Mucosa of stomach (tissue), 1 donor: Measurements from ENCODE around the gene ZNF664.

Experiments used
- H3K27me3 ChIP-seq: one replicate; pipeline ENCODE4 v1.7.0; 2013; ENCODE audit warnings: mild to moderate bottlenecking, low read length; ENCODE audit not compliant: control insufficient read depth, insufficient read depth
- H3K36me3 ChIP-seq: one replicate; pipeline ENCODE4 v1.7.0; 2013; ENCODE audit warnings: low read length; ENCODE audit not compliant: control insufficient read depth, insufficient read depth
- H3K4me1 ChIP-seq: one replicate; pipeline ENCODE4 v1.7.0; 2013; ENCODE audit warnings: mild to moderate bottlenecking, low read length; ENCODE audit not compliant: control insufficient read depth, insufficient read depth
- H3K4me3 ChIP-seq: one replicate; pipeline ENCODE4 v1.7.0; 2013; ENCODE audit warnings: low read length
- H3K9ac ChIP-seq: one replicate; pipeline ENCODE4 v1.7.0; 2013; ENCODE audit warnings: mild to moderate bottlenecking, low read length, moderate library complexity
- H3K9me3 ChIP-seq: one replicate; pipeline ENCODE4 v1.7.0; 2013; ENCODE audit warnings: mild to moderate bottlenecking, low read length, moderate library complexity; ENCODE audit not compliant: control insufficient read depth
- donor health status: Pancreatic carcinoma.

ZNF664 gene

DNA sequence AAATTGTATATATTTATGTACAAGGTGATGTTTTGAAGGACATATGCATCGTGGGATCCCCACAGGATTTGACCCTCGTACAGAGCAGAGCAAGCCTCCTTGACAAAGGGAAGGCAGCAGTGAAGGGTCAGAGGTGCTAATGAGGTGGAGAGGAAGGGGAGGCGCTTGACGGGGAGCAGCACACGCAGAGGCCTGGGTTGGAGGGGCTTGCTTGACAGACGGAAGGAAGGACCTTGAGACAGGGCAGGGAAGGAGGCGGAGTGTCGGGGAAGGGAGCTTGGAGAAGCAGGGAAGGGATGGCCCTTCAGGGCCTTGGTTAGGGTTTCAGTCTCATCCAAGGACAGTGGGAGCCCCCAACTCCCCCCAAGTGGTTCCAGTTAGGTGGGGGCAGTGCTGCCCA lies 52.6 kb downstream of the ZNF664 start:
- H3K4me3 ChIP-seq, result no peak overlapping the region
- no peaks in the 10 kb centered on the region for H3K9me3 ChIP-seq
- H3K9ac ChIP-seq, result no peak overlapping the region
- no peaks in the 10 kb centered on the region for H3K4me1 ChIP-seq
- H3K36me3 ChIP-seq, result no peaks in the 10 kb centered on the region
- no peaks in the 10 kb centered on the region for H3K27me3 ChIP-seq

DNA sequence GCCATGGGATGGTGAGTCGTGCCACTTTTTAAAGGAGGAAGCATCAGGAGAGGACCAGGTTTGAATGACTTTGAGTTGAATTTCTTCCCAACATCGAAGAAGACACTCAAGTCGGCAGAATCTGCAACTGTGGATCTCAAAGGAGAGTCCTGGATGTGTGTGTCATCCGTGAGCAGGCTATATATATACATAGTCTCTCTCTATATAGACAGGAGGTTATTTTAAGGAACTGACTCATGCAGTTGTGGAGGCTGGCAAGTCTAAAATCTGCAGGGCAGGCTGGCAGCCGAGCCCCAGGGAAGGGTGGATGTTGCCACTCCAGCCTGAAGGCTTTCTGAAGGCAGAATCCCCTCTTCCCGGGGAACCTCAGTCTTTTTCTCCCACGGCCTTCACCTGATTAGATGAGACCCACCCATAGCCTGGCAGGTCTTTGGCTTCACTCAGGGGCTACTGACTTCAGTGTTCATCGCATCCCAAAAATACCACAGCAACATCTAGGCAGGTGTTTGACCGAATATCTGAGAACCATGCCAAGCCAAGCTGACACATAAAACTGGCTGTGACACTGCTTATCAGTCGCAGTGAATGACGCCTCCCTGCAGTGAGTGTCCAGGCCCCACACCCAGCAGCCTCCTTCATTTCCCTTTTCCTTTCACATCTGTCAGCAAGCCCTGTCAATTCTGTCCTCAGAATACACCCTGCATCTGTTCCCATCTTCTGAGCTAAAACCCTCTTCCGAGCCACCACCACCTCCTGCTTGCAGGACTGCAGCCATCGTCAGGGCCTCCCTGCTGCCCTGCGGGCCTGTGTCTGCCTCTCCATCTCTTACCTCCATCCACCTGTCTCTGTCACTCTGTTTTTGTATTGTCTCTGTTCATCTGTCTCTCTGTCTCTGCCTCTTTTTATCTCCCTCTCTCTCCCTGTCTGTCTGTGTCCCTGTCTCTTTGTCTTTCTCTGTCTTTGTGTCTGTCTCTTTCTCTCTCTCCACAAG lies 54.0 kb downstream of the ZNF664 start:
- no peaks in the 10 kb centered on the region for H3K36me3 ChIP-seq
- H3K27me3 ChIP-seq, result no peaks in the 10 kb centered on the region
- H3K9me3 ChIP-seq, result no peaks in the 10 kb centered on the region
- no peaks in the 10 kb centered on the region for H3K4me1 ChIP-seq
- H3K4me3 ChIP-seq, result no peak overlapping the region
- H3K9ac ChIP-seq, result no peak overlapping the region

DNA sequence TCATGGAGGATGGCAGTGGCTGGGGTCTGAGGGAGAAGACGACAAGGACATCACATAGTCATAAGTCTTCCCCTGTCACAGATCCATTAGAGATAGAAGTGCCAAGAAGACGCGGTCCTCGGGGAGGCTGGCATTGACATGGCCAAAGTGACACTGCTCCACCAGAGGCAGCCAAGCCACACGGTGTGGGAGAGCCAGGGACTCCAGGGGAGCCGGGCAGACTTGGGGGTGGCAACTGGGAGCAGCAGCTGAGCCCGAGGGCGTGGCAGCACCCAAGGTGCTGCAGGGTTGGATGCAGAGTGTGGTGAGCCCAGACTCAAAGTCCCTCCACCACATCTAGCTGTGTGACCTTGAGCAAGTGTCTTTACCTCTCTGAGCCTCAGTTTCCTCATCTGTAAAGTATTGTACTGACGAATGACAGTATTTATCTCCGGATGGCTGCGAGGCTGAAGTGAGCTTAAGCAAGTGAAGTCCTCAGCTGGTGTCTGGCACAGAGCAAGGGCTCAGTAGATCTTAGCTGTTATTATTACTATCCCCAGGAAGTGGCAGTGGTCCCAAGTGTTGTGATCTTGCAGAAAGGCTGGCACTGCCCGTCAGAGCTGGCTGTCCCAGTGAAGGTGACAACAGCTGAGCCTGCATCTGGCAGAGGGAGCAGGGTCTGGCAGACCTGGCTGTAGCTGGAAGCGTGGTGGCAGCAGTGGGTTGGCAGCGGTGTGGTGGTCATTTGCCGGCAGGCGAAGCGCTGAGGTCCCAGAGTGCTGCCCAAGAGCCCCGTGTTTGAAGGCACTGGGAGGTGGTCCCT lies 54.9 kb downstream of the ZNF664 start:
- Histone ChIP-seq H3K27me3 (no peaks in the 10 kb centered on the region), H3K4me1 (no peaks in the 10 kb centered on the region), H3K4me3 (no peak overlapping the region), H3K36me3 (no peaks in the 10 kb centered on the region), H3K9ac (no peak overlapping the region), H3K9me3 (no peaks in the 10 kb centered on the region)

DNA sequence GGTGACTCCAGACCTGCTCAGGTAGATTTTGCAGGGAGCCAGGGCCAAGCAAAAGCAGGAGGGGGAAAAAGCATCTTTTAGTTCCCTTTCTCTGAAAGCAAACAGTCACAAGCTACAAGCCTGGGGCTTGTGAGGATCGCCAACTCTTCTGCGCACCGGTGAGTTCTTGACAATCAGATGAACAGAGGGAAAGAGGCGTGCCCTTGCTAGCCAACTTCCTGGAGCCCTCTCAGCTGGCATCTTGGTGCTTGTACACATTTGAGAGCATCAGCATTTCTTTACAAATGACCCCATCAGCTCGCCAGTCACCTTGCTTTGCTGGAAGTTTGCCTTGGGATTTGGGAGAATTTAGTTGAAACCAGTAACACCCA lies 55.5 kb downstream of the ZNF664 start:
- Histone ChIP-seq H3K4me1 (no peaks in the 10 kb centered on the region), H3K27me3 (no peaks in the 10 kb centered on the region), H3K9ac (no peak overlapping the region), H3K9me3 (no peaks in the 10 kb centered on the region), H3K4me3 (no peak overlapping the region), H3K36me3 (no peaks in the 10 kb centered on the region)

DNA sequence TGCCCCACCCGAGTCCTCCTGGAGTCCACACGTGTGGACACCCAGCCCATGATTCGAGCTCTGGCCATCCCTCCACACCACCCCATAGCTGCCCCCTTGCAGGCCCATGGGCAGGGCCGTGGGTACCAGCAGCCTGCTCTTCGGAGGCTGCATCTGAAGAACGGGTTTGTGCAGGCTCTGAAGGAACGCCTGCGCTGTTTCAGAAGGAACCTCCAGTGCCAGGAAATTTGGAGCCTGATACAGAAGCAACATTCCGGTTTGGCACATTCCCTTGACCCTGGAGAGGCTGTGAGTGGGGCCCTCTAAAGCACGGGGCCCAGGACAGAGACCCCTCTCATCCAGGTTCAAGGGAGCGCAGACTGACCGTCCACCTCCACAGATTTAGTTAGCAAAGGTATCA lies 57.0 kb downstream of the ZNF664 start:
- Histone ChIP-seq H3K4me1 (no peaks in the 10 kb centered on the region), H3K9ac (no peak overlapping the region), H3K4me3 (no peak overlapping the region)

DNA sequence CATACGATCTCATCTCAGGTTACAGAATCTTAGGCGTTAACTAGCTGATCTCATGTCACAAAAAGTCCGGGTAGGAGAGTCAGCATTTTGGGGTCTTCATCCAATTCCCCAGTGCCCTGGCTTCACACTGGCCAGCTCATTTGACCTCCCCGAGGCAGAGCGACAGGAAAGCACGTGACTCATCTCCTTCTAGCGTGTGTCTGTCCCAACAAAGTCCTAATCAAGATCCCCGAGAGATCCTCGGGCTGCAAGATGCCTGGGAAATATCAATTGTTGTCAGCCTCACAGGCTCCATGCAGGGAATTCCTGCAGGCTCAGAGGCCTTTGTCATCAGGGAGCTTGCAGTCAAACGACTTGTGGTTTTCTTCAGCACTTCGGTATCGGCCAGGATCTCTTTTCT lies 57.5 kb downstream of the ZNF664 start:
- Histone ChIP-seq H3K9ac (no peak overlapping the region), H3K4me1 (no peaks in the 10 kb centered on the region), H3K9me3 (no peaks in the 10 kb centered on the region), H3K4me3 (no peak overlapping the region), H3K27me3 (no peaks in the 10 kb centered on the region), H3K36me3 (no peaks in the 10 kb centered on the region)

More for the DNA sequence above, 57.0 kb downstream of the ZNF664 start:
- Histone ChIP-seq H3K9me3 (no peaks in the 10 kb centered on the region), H3K36me3 (no peaks in the 10 kb centered on the region), H3K27me3 (no peaks in the 10 kb centered on the region)

DNA sequence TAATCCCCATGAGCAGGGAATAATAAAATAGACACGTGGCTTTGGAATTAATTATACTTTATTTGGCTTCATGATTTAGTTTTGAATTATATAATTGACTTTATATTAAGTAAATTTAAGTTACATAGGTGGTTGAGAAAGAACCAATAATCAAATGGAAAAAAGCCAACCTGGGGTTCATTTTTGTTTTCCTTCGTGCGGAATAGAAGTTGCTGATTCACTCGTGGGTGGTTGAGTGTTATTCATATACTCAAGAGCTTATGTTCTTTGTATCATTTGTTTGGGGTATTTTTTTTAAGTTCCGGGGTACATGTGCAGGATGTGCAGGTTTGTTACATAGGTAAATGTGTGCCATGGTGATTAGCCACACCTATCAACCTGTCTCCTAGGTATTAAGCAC lies 58.0 kb downstream of the ZNF664 start:
- H3K27me3 ChIP-seq, result no peaks in the 10 kb centered on the region
- H3K36me3 ChIP-seq, result no peaks in the 10 kb centered on the region
- no peaks in the 10 kb centered on the region for H3K9me3 ChIP-seq
- no peaks in the 10 kb centered on the region for H3K4me1 ChIP-seq
- H3K9ac ChIP-seq, result no peak overlapping the region
- no peak overlapping the region for H3K4me3 ChIP-seq

DNA sequence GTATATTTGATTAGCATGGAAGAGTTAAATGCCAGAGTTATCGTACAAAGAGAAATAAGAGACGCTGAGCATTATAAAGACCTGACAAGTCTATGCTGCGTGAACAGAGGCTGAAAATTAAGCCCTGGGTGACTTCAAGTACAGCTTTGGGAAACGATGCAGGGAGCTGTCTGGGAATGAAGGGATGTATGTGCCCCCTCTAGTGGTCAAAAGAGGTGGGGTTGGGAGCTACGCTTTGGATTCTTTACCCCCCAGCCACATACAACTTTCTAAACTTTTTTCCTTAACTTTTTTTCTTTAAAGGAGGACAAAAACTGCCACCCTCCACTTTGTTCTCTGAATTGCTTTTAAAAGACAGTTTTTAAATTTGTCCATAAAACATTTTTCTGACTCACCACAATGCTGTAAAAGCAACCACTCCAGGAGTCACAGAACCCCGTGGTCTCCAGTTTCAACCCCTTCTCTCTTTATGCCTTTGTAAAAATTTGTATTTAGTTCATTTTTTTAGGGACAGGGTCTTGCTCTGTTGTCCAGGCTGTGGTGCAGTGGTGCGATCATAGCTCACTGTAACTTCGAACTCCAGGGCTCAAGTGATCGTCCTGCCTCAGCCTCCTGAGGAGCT lies 59.4 kb downstream of the ZNF664 start:
- Histone ChIP-seq H3K9me3 (no peaks in the 10 kb centered on the region), H3K9ac (no peak overlapping the region), H3K4me3 (no peak overlapping the region), H3K4me1 (no peaks in the 10 kb centered on the region), H3K36me3 (no peaks in the 10 kb centered on the region), H3K27me3 (no peaks in the 10 kb centered on the region)

DNA sequence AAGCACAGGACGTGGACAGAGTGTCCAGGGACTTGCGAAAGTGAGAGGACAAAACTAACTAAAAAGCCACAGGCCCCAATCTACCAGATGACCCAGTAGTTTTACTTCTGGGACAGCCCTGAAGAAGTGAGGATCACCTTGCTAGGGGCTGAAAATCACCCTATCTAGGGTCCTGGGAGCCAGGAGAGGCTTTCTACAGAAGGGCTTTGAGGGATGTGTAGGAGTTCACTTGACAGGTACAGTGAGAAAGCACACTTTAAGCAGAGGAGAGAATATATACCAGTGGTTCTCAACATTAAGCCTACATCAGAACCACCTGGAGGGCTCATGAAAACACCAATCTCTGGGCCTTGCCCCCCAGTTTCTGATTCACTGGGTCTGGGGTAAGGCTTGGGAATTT lies 60.8 kb downstream of the ZNF664 start:
- H3K4me1 ChIP-seq, result no peaks in the 10 kb centered on the region
- H3K9ac ChIP-seq, result no peak overlapping the region
- H3K9me3 ChIP-seq, result no peaks in the 10 kb centered on the region
- no peak overlapping the region for H3K4me3 ChIP-seq
- no peaks in the 10 kb centered on the region for H3K27me3 ChIP-seq
- no peaks in the 10 kb centered on the region for H3K36me3 ChIP-seq

DNA sequence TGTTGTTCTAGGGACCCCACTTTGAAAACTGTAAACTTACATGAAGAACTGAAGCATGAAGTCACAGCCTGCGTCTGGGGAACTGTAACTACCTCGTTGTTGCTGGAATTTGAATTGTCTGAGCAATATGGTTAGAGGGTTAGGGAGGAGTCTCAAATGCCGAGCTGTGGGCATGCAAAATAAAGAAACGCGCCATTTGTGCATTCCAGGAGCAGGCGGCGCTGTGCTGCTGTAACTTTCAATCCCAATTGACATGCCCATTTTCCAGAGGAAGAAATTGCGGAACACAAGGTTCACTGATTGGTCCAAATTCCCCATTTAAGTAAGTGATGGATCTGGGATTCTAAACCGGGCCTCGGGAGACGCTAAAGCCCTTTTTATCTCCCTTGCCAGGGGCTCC lies 61.3 kb downstream of the ZNF664 start:
- H3K36me3 ChIP-seq, result no peaks in the 10 kb centered on the region
- no peaks in the 10 kb centered on the region for H3K27me3 ChIP-seq
- no peaks in the 10 kb centered on the region for H3K4me1 ChIP-seq
- no peaks in the 10 kb centered on the region for H3K9me3 ChIP-seq
- H3K9ac ChIP-seq, result no peak overlapping the region
- no peak overlapping the region for H3K4me3 ChIP-seq

DNA sequence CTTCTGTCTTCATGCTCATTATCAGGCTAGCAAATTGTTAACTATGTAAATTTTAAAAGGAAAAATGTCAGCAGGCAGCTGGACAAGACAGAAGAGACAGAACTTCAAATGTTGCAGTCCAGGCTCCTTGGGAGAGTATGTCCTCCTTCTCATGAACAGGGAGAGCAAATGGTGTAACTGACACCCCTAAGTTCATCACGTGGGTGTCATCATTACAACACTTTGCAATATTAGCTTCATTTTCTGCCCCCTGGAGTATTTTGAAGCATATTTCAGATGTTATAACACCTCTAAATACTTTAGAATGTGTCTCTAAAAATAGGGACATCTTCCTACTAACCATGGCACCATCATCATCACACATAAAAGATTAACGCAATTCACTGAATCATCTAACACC lies 62.1 kb downstream of the ZNF664 start:
- Histone ChIP-seq H3K4me1 (no peaks in the 10 kb centered on the region), H3K9ac (no peak overlapping the region), H3K9me3 (no peaks in the 10 kb centered on the region), H3K4me3 (no peak overlapping the region), H3K27me3 (no peaks in the 10 kb centered on the region), H3K36me3 (no peaks in the 10 kb centered on the region)

DNA sequence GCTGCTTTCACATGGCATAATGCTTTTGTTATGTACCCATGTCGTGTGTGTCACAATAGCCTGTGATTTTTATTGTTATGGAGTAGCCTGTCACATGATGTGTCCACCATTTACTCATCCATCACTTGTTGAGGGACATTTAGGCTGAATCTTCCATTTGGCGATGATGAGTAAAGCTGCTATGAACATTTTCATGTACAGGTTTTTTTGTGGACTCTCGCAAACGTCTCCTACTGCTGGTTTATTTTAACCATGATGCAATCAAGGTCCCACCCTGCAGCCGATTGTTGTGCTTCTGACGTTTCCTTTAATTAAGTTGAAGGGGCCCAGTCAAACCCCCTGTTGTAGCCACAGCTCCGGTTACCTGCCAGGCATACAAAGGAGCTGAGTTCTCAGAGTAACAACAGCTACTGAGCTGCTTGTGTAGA lies 63.2 kb downstream of the ZNF664 start:
- H3K9me3 ChIP-seq, result no peaks in the 10 kb centered on the region
- no peaks in the 10 kb centered on the region for H3K4me1 ChIP-seq
- H3K27me3 ChIP-seq, result no peaks in the 10 kb centered on the region
- no peaks in the 10 kb centered on the region for H3K36me3 ChIP-seq
- no peak overlapping the region for H3K4me3 ChIP-seq
- H3K9ac ChIP-seq, result no peak overlapping the region
